ENCODE results near the gene BASP1.

GRCh38 chr5:17276445-17276844, 59.0 kb downstream of the BASP1 start:
- TF ChIP-seq EZH2 (IDR thresholded peaks at IDR 0.05): no peak
- no peak for TF ChIP-seq POLR2AphosphoS5 (IDR thresholded peaks at IDR 0.05; ENCODE audit: borderline replicate concordance, low read depth, low read length)
- TF ChIP-seq FOXP2 (optimal IDR thresholded peaks at IDR 0.05; ENCODE audit: control extremely low read depth, extremely low read length, insufficient read depth): no peak
